ENCODE results near the gene IQCF6.

GRCh38 chr3:51748327-51748726 lies 30.7 kb downstream of the IQCF6 start:
- no peak for TF ChIP-seq CTCF (conservative IDR thresholded peaks at IDR 0.05; ENCODE audit: low read length)
- no peak for TF ChIP-seq EZH2phosphoT487 (IDR thresholded peaks at IDR 0.05; ENCODE audit: borderline replicate concordance)
